ENCODE results near the gene ZG16B. TPM values are rescaled to one million over a fixed set of nuclear protein-coding genes. Genes with fewer than 3 reads are reported as not detected.

Gene ZG16B
- total RNA-seq, 1 donor from 2014 or later, result not detected

DNA sequence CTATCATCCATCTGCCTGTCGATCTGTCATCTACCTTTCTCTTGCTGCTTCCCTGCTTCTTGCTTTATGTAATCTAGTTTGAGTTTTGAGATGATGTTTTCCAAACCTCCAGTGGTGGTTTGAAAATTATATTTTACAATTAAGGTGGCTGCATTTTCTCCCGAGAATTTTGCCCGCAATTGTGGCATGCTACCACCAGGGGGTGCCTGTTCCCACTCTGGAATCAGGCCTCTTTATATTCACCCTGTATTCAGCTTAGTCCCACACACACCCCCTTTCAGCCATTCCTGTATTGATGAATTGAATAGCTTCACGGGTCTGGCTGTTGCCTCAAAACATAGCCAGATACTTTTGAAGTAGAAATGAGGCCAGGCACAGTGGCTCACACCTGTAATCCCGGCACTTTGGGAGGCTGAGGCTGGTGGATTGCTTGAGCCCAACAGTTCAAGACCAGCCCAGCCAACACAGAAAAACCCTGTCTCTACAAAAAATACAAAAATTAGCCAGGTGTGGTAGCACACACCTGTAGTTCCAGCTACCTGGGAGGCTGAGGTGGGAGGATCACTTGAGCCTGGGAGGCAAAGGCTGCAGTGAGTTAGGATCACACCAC, 24.7 kb downstream of the ZG16B start:
- Histone ChIP-seq H4K20me1 (ENCODE audit: low read depth) (no peaks in the 10 kb centered on the region), H2AFZ (replicated peaks) (no peak overlapping the region), H3K9ac (no peak overlapping the region), H3K9me3 (ENCODE audit: low read depth) (peaks cover 4% of the 10 kb centered on the region), H3K27me3 (peaks cover 42% of the 10 kb centered on the region), H3K36me3 (no peaks in the 10 kb centered on the region), H3K4me3 (no peak overlapping the region), H3F3A (ENCODE audit: low read depth) (no peaks in the 10 kb centered on the region), H3K4me2 (no peak overlapping the region), H3K79me2 (ENCODE audit: low read depth) (no peaks in the 10 kb centered on the region), H3K27ac (no peak overlapping the region), H3K4me1 (no peaks in the 10 kb centered on the region)
- TF ChIP-seq CTCF (IDR thresholded peaks at IDR 0.05) (peak; percentile 61), EZH2 (IDR thresholded peaks at IDR 0.05) (no peak), EZH2phosphoT487 (IDR thresholded peaks at IDR 0.05) (no peak)
- Mint-ChIP-seq H3K27me3 (ENCODE audit: insufficient read depth, low read depth) (peaks cover 28% of the 10 kb centered on the region), H3K4me3 (no peak overlapping the region), H3K9me3 (peaks cover 12% of the 10 kb centered on the region), H3K27ac (no peak overlapping the region), H3K4me1 (peaks cover 2% of the 10 kb centered on the region), H3K36me3 (peaks cover 3% of the 10 kb centered on the region)
- no peak for DNase-seq (ENCODE audit: low spot score)

GRCh38 chr16:2855536-2855935, 25.4 kb downstream of the ZG16B start:
- Mint-ChIP-seq H3K4me3 (no peak overlapping the region), H3K27me3 (ENCODE audit: insufficient read depth, low read depth) (peaks cover 33% of the 10 kb centered on the region), H3K27ac (no peak overlapping the region), H3K4me1 (peaks cover 2% of the 10 kb centered on the region), H3K9me3 (peaks cover 12% of the 10 kb centered on the region), H3K36me3 (peaks cover 3% of the 10 kb centered on the region)
- peaks cover 4% of the 10 kb centered on the region for H3K9me3 ChIP-seq (ENCODE audit: low read depth)
- H3F3A ChIP-seq (ENCODE audit: low read depth), result no peaks in the 10 kb centered on the region
- no peak for TF ChIP-seq EZH2 (IDR thresholded peaks at IDR 0.05)
- TF ChIP-seq EZH2phosphoT487 (IDR thresholded peaks at IDR 0.05), result no peak
- no peak for TF ChIP-seq CTCF (IDR thresholded peaks at IDR 0.05)
- H3K27ac ChIP-seq, result no peak overlapping the region
- no peak overlapping the region for H3K4me3 ChIP-seq
- no peaks in the 10 kb centered on the region for H3K36me3 ChIP-seq
- no peaks in the 10 kb centered on the region for H3K4me1 ChIP-seq
- no peaks in the 10 kb centered on the region for H4K20me1 ChIP-seq (ENCODE audit: low read depth)
- H3K79me2 ChIP-seq (ENCODE audit: low read depth), result no peaks in the 10 kb centered on the region
- H2AFZ ChIP-seq (replicated peaks), result no peak overlapping the region
- H3K27me3 ChIP-seq, result peaks cover 49% of the 10 kb centered on the region
- H3K4me2 ChIP-seq, result no peak overlapping the region
- DNase-seq (ENCODE audit: low spot score), result no peak
- H3K9ac ChIP-seq, result no peak overlapping the region

GRCh38 chr16:2856061-2856670, 26.1 kb downstream of the ZG16B start:
- Histone ChIP-seq H3K4me1 (no peaks in the 10 kb centered on the region), H2AFZ (replicated peaks) (no peak overlapping the region), H4K20me1 (ENCODE audit: low read depth) (no peaks in the 10 kb centered on the region), H3K9ac (no peak overlapping the region), H3K4me3 (no peak overlapping the region), H3K27me3 (peaks cover 55% of the 10 kb centered on the region), H3K36me3 (no peaks in the 10 kb centered on the region), H3K9me3 (ENCODE audit: low read depth) (peaks cover 4% of the 10 kb centered on the region), H3K27ac (no peak overlapping the region), H3K79me2 (ENCODE audit: low read depth) (no peaks in the 10 kb centered on the region), H3F3A (ENCODE audit: low read depth) (no peaks in the 10 kb centered on the region), H3K4me2 (no peak overlapping the region)
- H3K27ac Mint-ChIP-seq, result no peak overlapping the region
- DNase-seq (ENCODE audit: low spot score), result no peak
- no peak overlapping the region for H3K4me3 Mint-ChIP-seq
- TF ChIP-seq CTCF (IDR thresholded peaks at IDR 0.05) (no peak), EZH2phosphoT487 (IDR thresholded peaks at IDR 0.05) (no peak), EZH2 (IDR thresholded peaks at IDR 0.05) (no peak)
- peaks cover 34% of the 10 kb centered on the region for H3K27me3 Mint-ChIP-seq (ENCODE audit: insufficient read depth, low read depth)
- peaks cover 2% of the 10 kb centered on the region for H3K4me1 Mint-ChIP-seq
- peaks cover 3% of the 10 kb centered on the region for H3K36me3 Mint-ChIP-seq
- H3K9me3 Mint-ChIP-seq, result peaks cover 12% of the 10 kb centered on the region
